Panc1 (cell line): ENCODE measurements around the gene OMP. TPM values are rescaled to one million over a fixed set of nuclear protein-coding genes. Genes with fewer than 3 reads are reported as not detected.

ENCODE experiments used
- ATAC-seq: fragments of 200-7000 bp; cut with Tn5 transposase; 2 replicates; pipeline ENCODE4 v1.9.1; 2020; ENCODE audit warnings: mild to moderate bottlenecking, moderate library complexity
- BruUV-seq: library from RNA; stranded (reverse); fragments of 400-500 nt; replicated peaks from 2 replicates; lab custom pipeline; 2021; lab: Mats Ljungman, UMichigan
- CTCF ChIA-PET: fragments of 300-600 bp; sonication (Branson Sonifier 250); formaldehyde crosslinking; loops from one replicate; lab custom pipeline; 2022; ENCODE audit warnings: antibody characterized with exemption; lab: Charles Lee
- POLR2A ChIA-PET: fragments of 300-600 bp; sonication (Branson Sonifier 250); formaldehyde crosslinking; loops from one replicate; lab custom pipeline; 2022; ENCODE audit warnings: antibody characterized with exemption; lab: Charles Lee
- DNase-seq: peaks from one replicate; pipeline ENCODE4 v3.0.0-alpha.2; 2010; ENCODE audit warnings: low read depth, low spot score
- H3K27ac ChIP-seq: 2 replicates; pipeline ENCODE4 v1.5.1; 2011; ENCODE audit warnings: mild to moderate bottlenecking, low read length, inconsistent platforms
- H3K27me3 ChIP-seq: fragments of 200-500 bp; sonication (Bioruptor generic); 2 replicates; pipeline ENCODE4 v1.6.0; 2014; ENCODE audit warnings: low read length, inconsistent platforms; ENCODE audit not compliant: control insufficient read depth, insufficient read depth
- H3K36me3 ChIP-seq: fragments of 200-500 bp; sonication (Bioruptor generic); 2 replicates; pipeline ENCODE4 v1.5.1; 2014; ENCODE audit warnings: inconsistent platforms, mild to moderate bottlenecking, low read length, moderate library complexity; ENCODE audit not compliant: control insufficient read depth, insufficient read depth
- H3K4me1 ChIP-seq: 2 replicates; pipeline ENCODE4 v1.5.1; 2011; ENCODE audit warnings: inconsistent platforms, mild to moderate bottlenecking, low read length, moderate library complexity; ENCODE audit not compliant: control insufficient read depth, insufficient read depth
- H3K4me3 ChIP-seq, 2 experiments: 2 replicates each; pipeline ENCODE4 v1.5.1; 2011 to 2012; ENCODE audit warnings: low read depth in 2 of 2, low read length in 2 of 2, mild to moderate bottlenecking in 2 of 2, inconsistent platforms in 1 of 2, moderate library complexity in 1 of 2
- H3K9me3 ChIP-seq: fragments of 200-500 bp; sonication (Bioruptor generic); 2 replicates; pipeline ENCODE4 v1.5.1; 2014; ENCODE audit warnings: low read depth, mild to moderate bottlenecking, inconsistent platforms, low read length, moderate library complexity; ENCODE audit not compliant: control insufficient read depth, insufficient read depth
- CTCF ChIP-seq: fragments of 450-650 bp; IDR thresholded peaks from 2 replicates; pipeline ENCODE4 v1.5.1; 2017; ENCODE audit warnings: mild to moderate bottlenecking
- POLR2AphosphoS5 ChIP-seq: IDR thresholded peaks from 2 replicates; pipeline ENCODE4 v1.6.1; 2012; ENCODE audit warnings: mild to moderate bottlenecking, low read depth, low read length, moderate library complexity
- REST ChIP-seq, 2 experiments: IDR thresholded peaks; 2 replicates each; pipeline ENCODE4 v1.6.1; 2011 to 2012; ENCODE audit warnings: low read depth in 2 of 2, control low read depth in 1 of 2, low read length in 1 of 2, mild to moderate bottlenecking in 1 of 2, moderate library complexity in 1 of 2; ENCODE audit not compliant: insufficient read depth in 1 of 2
- SIN3A ChIP-seq: IDR thresholded peaks from 2 replicates; pipeline ENCODE4 v1.6.1; 2012; ENCODE audit warnings: low read depth, mild to moderate bottlenecking, low read length, moderate library complexity, borderline replicate concordance; ENCODE audit not compliant: insufficient read depth
- TCF7L2 ChIP-seq: IDR thresholded peaks from 2 replicates; pipeline ENCODE4 v1.6.1; 2011; ENCODE audit warnings: mild to moderate bottlenecking, low read depth, low read length, inconsistent platforms
- in situ Hi-C: cut with HindIII; loops from 2 replicates; pipeline ENCODE4 v1.10.0; 2016; ENCODE audit warnings: low sequenced_read_pairs, low pct_unique_long_range_greater_than_20kb
- intact Hi-C: fragments of 100-400 bp; cut with micrococcal nuclease; formaldehyde crosslinking; loops from one replicate; pipeline ENCODE4 v1.10.0; 2022; ENCODE audit not compliant: unreplicated experiment
- total RNA-seq: library from RNA; stranded (reverse); gene quantifications from one replicate; pipeline ENCODE4 v1.2.1, GENCODE V29; 2021; ENCODE audit not compliant: unreplicated experiment

The OMP gene
- total RNA-seq, 1 experiment from 2014 or later = 1.5 TPM

- H3K4me3 ChIP-seq = no peak overlapping the region
- H3K4me1 ChIP-seq = no peaks in the 10 kb centered on the region
- ATAC-seq (no peak), DNase-seq (no peak)
- H3K27me3 ChIP-seq = no peaks in the 10 kb centered on the region
- BruUV-seq = no TSS peak
- in situ Hi-C loops (no loop called here), intact Hi-C loops (no loop called here)
- no peaks in the 10 kb centered on the region for H3K9me3 ChIP-seq
- TF ChIP-seq SIN3A = no peak
- TF ChIP-seq REST (IDR thresholded peaks at IDR 0.05; ENCODE audit: insufficient read depth in 1 of 2, low read depth in 2 of 2, low read length in 1 of 2) = no peak
- TF ChIP-seq CTCF = no peak
- no peak for TF ChIP-seq TCF7L2
- TF ChIP-seq POLR2AphosphoS5 = no peak
- no peaks in the 10 kb centered on the region for H3K36me3 ChIP-seq
- H3K27ac ChIP-seq = no peak overlapping the region
- POLR2A ChIA-PET = no interaction called here
- CTCF ChIA-PET = interaction anchor here (1.1 to 1.5 kb wide), 2 partner anchors 15 to 25 kb away, joined by 3 to 5 read pairs; no protein-coding TSS in a partner anchor
Observed at GRCh38 chr11:77115956-77116355, 13.3 kb downstream of the OMP start.

- ATAC-seq (no peak), DNase-seq (no peak)
- in situ Hi-C loops = no loop called here
- Histone ChIP-seq H3K4me3 (no peak overlapping the region), H3K4me1 (no peaks in the 10 kb centered on the region), H3K36me3 (no peaks in the 10 kb centered on the region), H3K27ac (no peak overlapping the region), H3K9me3 (no peaks in the 10 kb centered on the region), H3K27me3 (no peaks in the 10 kb centered on the region)
- no TSS peak for BruUV-seq
- intact Hi-C loops = no loop called here
- CTCF ChIA-PET = interaction anchor here (1.0 to 1.2 kb wide), 2 partner anchors 9 to 70 kb away, joined by 3 to 6 read pairs; no protein-coding TSS in a partner anchor
- TF ChIP-seq REST (IDR thresholded peaks at IDR 0.05; ENCODE audit: insufficient read depth in 1 of 2, low read depth in 2 of 2, low read length in 1 of 2) (no peak), POLR2AphosphoS5 (no peak), CTCF (no peak), SIN3A (no peak), TCF7L2 (no peak)
- POLR2A ChIA-PET = interaction anchor here (1.1 kb wide), 1 partner anchor 10 kb away, joined by 3 read pairs; no protein-coding TSS in a partner anchor
Observed at GRCh38 chr11:77117492-77117891, 14.9 kb downstream of the OMP start.
